ENCODE results near the gene ANTKMT.

- TF ChIP-seq POLR2AphosphoS5 (IDR thresholded peaks at IDR 0.05; ENCODE audit: low read depth, low read length) (no peak), SIN3A (IDR thresholded peaks at IDR 0.05; ENCODE audit: borderline replicate concordance, insufficient read depth, low read length) (no peak), REST (IDR thresholded peaks at IDR 0.05; ENCODE audit: insufficient read depth in 1 of 2, low read depth in 2 of 2, low read length in 2 of 2) (no peak), FOXP2 (optimal IDR thresholded peaks at IDR 0.05; ENCODE audit: borderline replicate concordance, extremely low read depth, extremely low read length, insufficient read depth) (no peak), TAF1 (IDR thresholded peaks at IDR 0.05; ENCODE audit: borderline replicate concordance, insufficient read depth, low read length) (no peak)
Observed at GRCh38 chr16:677316-678190, 43.4 kb upstream of the ANTKMT start.
